BE2C (cell line): ENCODE measurements around the gene CORIN.
"Not testable (repeated sequence)": the region's sequence is repeated elsewhere in the genome, so short reads cannot be mapped to it uniquely, and the experiment has no call there.

Experiments used
- DNase-seq: peaks from one replicate; pipeline ENCODE4 v3.0.0-alpha.2; 2020
- H3K27me3 ChIP-seq: fragments of 250-450 bp; sonication (Bioruptor Pico); 2 replicates; pipeline ENCODE4 v1.5.1; 2020; ENCODE audit warnings: mild to moderate bottlenecking
- H3K36me3 ChIP-seq: fragments of 250-450 bp; sonication (Bioruptor Pico); 2 replicates; pipeline ENCODE4 v1.5.1; 2020; ENCODE audit warnings: mild to moderate bottlenecking
- H3K4me1 ChIP-seq: fragments of 250-450 bp; sonication (Bioruptor Pico); 2 replicates; pipeline ENCODE4 v1.5.1; 2020
- H3K4me3 ChIP-seq: 2 replicates; pipeline ENCODE4 v1.5.1; 2011; ENCODE audit warnings: low read depth, low read length
- H3K9me3 ChIP-seq: fragments of 250-450 bp; sonication (Bioruptor Pico); 2 replicates; pipeline ENCODE4 v1.5.1; 2020
- TF ChIP-seq, protein P1 (sequence below): IDR thresholded peaks from 2 replicates; pipeline ENCODE4 v1.5.1; 2012; ENCODE audit warnings: mild to moderate bottlenecking, low read depth, low read length

Gene CORIN

GRCh38 chr4:47553329-47554125 is 284.3 kb downstream of the CORIN start:
- no peak for DNase-seq
- Histone ChIP-seq H3K36me3 (no peaks in the 10 kb centered on the region; the same call in 1 of the 2 replicates), H3K4me3 (no peak overlapping the region), H3K4me1 (no peaks in the 10 kb centered on the region; the same call in 1 of the 2 replicates), H3K9me3 (no peaks in the 10 kb centered on the region), H3K27me3 (no peaks in the 10 kb centered on the region)
- TF ChIP-seq, protein P1, sequence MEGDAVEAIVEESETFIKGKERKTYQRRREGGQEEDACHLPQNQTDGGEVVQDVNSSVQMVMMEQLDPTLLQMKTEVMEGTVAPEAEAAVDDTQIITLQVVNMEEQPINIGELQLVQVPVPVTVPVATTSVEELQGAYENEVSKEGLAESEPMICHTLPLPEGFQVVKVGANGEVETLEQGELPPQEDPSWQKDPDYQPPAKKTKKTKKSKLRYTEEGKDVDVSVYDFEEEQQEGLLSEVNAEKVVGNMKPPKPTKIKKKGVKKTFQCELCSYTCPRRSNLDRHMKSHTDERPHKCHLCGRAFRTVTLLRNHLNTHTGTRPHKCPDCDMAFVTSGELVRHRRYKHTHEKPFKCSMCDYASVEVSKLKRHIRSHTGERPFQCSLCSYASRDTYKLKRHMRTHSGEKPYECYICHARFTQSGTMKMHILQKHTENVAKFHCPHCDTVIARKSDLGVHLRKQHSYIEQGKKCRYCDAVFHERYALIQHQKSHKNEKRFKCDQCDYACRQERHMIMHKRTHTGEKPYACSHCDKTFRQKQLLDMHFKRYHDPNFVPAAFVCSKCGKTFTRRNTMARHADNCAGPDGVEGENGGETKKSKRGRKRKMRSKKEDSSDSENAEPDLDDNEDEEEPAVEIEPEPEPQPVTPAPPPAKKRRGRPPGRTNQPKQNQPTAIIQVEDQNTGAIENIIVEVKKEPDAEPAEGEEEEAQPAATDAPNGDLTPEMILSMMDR, result no peak

GRCh38 chr4:47551682-47552081 is 286.2 kb downstream of the CORIN start:
- no peaks in the 10 kb centered on the region; the same call in 1 of the 2 replicates for H3K36me3 ChIP-seq
- TF ChIP-seq, protein P1, result no peak
- DNase-seq, result no peak

GRCh38 chr4:47550899-47551548 is 286.8 kb downstream of the CORIN start:
- Histone ChIP-seq H3K9me3 (no peaks in the 10 kb centered on the region), H3K36me3 (no peaks in the 10 kb centered on the region; the same call in 1 of the 2 replicates), H3K27me3 (no peaks in the 10 kb centered on the region), H3K4me1 (no peaks in the 10 kb centered on the region; the same call in 1 of the 2 replicates), H3K4me3 (no peak overlapping the region)
- TF ChIP-seq, protein P1, result no peak
- DNase-seq, result no peak

More at GRCh38 chr4:47551682-47552081, 286.2 kb downstream of the CORIN start:
- no peak overlapping the region for H3K4me3 ChIP-seq
- no peaks in the 10 kb centered on the region for H3K9me3 ChIP-seq
- H3K4me1 ChIP-seq, result no peaks in the 10 kb centered on the region; the same call in 1 of the 2 replicates
- no peaks in the 10 kb centered on the region for H3K27me3 ChIP-seq

DNA sequence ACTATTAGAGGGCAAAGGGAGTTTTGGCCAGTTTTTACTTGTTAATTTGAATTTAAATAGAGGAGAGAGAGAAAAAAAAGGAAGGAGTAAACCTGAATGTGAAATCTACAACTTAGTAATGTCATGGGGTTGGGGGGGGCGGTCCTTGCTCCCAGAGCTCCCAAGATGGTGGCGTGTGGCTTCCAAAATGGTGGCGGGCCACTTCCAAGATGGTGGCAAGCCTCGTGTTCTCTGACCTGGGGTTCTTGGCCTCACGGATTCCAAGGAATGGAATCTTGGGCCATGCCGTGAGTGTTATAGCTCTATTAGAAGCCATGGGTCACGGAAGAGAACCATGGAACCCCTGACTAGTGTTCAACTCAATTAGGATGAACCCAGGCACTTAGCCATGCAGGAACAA is 287.5 kb downstream of the CORIN start:
- not testable (repeated sequence) for H3K36me3 ChIP-seq, H3K4me1 ChIP-seq, H3K27me3 ChIP-seq

More for the DNA sequence above, 287.5 kb downstream of the CORIN start:
- not testable (repeated sequence) for DNase-seq, H3K4me3 ChIP-seq, H3K9me3 ChIP-seq
